Osteoblast (primary cell): ENCODE results near the gene PKP2. TPM values are rescaled to one million over a fixed set of nuclear protein-coding genes. Genes with fewer than 3 reads are reported as not detected.
"Not testable (repeated sequence)": the region's sequence is repeated elsewhere in the genome, so short reads cannot be mapped to it uniquely, and the experiment has no call there.

ENCODE experiments used
- DNase-seq: peaks from one replicate; pipeline ENCODE4 v3.0.0; 2011; ENCODE audit warnings: low spot score, mixed read lengths; ENCODE audit not compliant: insufficient read length; ENCODE audit errors: missing footprints
- H2AFZ ChIP-seq: 2 replicates; pipeline ENCODE4 v1.6.0; 2011; ENCODE audit warnings: mild to moderate bottlenecking, low read length
- H3K27ac ChIP-seq: 2 replicates; pipeline ENCODE4 v1.5.1; 2011; ENCODE audit warnings: mild to moderate bottlenecking, low read depth, low read length, moderate library complexity
- H3K27me3 ChIP-seq: 2 replicates; pipeline ENCODE4 v1.6.0; 2012; ENCODE audit warnings: mild to moderate bottlenecking, control low read depth, inconsistent platforms, low read length, moderate library complexity; ENCODE audit not compliant: insufficient read depth
- H3K36me3 ChIP-seq: 2 replicates; pipeline ENCODE4 v1.5.1; 2011; ENCODE audit warnings: mild to moderate bottlenecking, low read length, control low read depth, moderate library complexity; ENCODE audit not compliant: insufficient read depth
- H3K4me1 ChIP-seq: 2 replicates; pipeline ENCODE4 v1.5.1; 2011; ENCODE audit warnings: mild to moderate bottlenecking, low read length, control low read depth, moderate library complexity; ENCODE audit not compliant: insufficient read depth
- H3K4me2 ChIP-seq: 2 replicates; pipeline ENCODE4 v1.6.0; 2011; ENCODE audit warnings: mild to moderate bottlenecking, low read length; ENCODE audit not compliant: insufficient read depth
- H3K4me3 ChIP-seq: fragments of 200-600 bp; sonication (generic); 3 replicates; pipeline ENCODE4 v1.5.1; 2012; ENCODE audit warnings: mild to moderate bottlenecking, low read length, inconsistent platforms; ENCODE audit not compliant: insufficient read depth
- H3K79me2 ChIP-seq: 2 replicates; pipeline ENCODE4 v1.6.0; 2012; ENCODE audit warnings: mild to moderate bottlenecking, low read length, control low read depth, inconsistent platforms; ENCODE audit not compliant: insufficient read depth
- H3K9me3 ChIP-seq: 2 replicates; pipeline ENCODE4 v1.5.1; 2011; ENCODE audit warnings: low read depth, low read length, control low read depth
- H4K20me1 ChIP-seq: 2 replicates; pipeline ENCODE4 v1.6.0; 2012; ENCODE audit warnings: mild to moderate bottlenecking, low read length, control low read depth; ENCODE audit not compliant: insufficient read depth
- total RNA-seq: library from RNA; depleted of rRNA; stranded (reverse); fragments of >200 nt; gene quantifications from 2 replicates; pipeline ENCODE4 v1.2.3, GENCODE V29; 2012
- TF ChIP-seq, protein P1 (sequence below): IDR thresholded peaks from 2 replicates; pipeline ENCODE4 v1.5.1; 2011; ENCODE audit warnings: mild to moderate bottlenecking, low read depth, low read length, moderate library complexity; ENCODE audit errors: extremely low read depth

PKP2 gene
- total RNA-seq, 1 donor: under 0.01 TPM

DNA sequence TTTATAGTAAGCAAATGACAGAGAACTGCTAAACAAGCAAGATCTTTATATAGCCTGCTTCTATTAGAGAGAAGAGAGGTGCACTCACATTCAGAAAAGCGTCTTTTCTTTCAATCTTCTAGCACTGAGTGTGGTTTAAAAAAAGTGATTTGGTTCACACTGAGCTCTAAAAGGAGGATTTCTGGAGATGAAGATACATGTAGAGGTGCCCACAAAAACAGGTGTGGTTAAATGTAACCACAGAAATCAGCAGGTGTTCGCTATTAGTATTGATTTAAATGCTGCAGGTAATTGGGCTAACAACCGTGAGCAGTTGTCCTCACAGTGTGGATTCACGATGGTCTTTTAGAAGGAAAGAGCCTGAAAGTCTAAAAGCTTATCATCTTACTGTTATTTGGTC lies 10.7 kb downstream of the PKP2 start:
- H4K20me1 ChIP-seq: no peaks in the 10 kb centered on the region

DNA sequence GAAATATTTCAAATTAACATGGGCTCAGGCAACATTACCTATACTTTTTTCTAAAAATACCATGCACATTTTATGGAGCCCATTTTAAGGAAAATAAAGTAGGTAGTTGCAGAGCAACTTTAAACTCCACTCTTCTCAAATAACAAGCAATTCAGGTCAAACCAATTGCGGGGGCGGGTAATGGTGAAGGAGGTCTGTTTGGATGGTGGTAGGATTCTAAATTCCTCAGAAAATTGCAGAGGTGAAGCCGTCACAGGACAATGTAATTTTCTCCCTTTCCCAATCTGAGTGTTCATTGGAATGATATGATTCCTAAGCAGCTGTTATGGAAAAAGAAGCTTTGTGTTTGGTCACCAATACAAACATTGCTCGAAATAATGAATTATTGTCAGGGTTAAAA lies 11.6 kb downstream of the PKP2 start:
- no peak for DNase-seq
- Histone ChIP-seq H3K4me1 (no peaks in the 10 kb centered on the region), H4K20me1 (no peaks in the 10 kb centered on the region), H3K27ac (no peak overlapping the region), H3K4me3 (no peak overlapping the region), H3K36me3 (no peaks in the 10 kb centered on the region), H3K9me3 (no peaks in the 10 kb centered on the region), H3K4me2 (no peak overlapping the region), H3K27me3 (no peaks in the 10 kb centered on the region), H2AFZ (no peak overlapping the region), H3K79me2 (no peaks in the 10 kb centered on the region)
- TF ChIP-seq, protein P1, sequence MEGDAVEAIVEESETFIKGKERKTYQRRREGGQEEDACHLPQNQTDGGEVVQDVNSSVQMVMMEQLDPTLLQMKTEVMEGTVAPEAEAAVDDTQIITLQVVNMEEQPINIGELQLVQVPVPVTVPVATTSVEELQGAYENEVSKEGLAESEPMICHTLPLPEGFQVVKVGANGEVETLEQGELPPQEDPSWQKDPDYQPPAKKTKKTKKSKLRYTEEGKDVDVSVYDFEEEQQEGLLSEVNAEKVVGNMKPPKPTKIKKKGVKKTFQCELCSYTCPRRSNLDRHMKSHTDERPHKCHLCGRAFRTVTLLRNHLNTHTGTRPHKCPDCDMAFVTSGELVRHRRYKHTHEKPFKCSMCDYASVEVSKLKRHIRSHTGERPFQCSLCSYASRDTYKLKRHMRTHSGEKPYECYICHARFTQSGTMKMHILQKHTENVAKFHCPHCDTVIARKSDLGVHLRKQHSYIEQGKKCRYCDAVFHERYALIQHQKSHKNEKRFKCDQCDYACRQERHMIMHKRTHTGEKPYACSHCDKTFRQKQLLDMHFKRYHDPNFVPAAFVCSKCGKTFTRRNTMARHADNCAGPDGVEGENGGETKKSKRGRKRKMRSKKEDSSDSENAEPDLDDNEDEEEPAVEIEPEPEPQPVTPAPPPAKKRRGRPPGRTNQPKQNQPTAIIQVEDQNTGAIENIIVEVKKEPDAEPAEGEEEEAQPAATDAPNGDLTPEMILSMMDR: no peak

More for the DNA sequence above, 10.7 kb downstream of the PKP2 start:
- H3K9me3 ChIP-seq: no peaks in the 10 kb centered on the region
- no peak overlapping the region for H3K4me3 ChIP-seq
- H3K27ac ChIP-seq: no peak overlapping the region
- H3K27me3 ChIP-seq: no peaks in the 10 kb centered on the region
- H3K79me2 ChIP-seq: no peaks in the 10 kb centered on the region
- TF ChIP-seq, protein P1: no peak
- H3K4me2 ChIP-seq: no peak overlapping the region
- no peak overlapping the region for H2AFZ ChIP-seq
- H3K4me1 ChIP-seq: no peaks in the 10 kb centered on the region
- DNase-seq: no peak
- no peaks in the 10 kb centered on the region for H3K36me3 ChIP-seq

DNA sequence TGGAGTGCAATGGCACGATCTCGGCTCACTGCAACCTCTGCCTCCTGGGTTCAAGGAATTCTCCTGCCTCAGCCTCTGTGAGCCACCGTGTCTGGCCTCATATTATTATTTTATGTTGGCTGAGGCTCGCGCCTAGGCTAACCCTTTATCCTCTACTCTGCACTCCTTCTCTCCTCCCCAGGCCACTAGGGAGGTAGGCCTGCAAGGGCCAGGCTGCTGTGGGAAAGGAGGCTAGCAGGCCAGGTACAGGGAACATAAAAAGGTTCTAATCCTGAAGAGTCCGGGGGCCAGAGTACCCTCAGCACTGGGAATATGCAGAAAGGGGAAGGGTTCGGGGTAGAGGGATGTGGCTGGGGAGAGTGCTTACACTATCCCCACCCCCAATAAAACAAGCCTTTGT lies 14.9 kb downstream of the PKP2 start:
- no peak for DNase-seq
- Histone ChIP-seq H3K79me2 (no peaks in the 10 kb centered on the region), H3K4me1 (no peaks in the 10 kb centered on the region), H3K27ac (no peak overlapping the region), H3K9me3 (no peaks in the 10 kb centered on the region), H3K27me3 (no peaks in the 10 kb centered on the region), H2AFZ (no peak overlapping the region), H4K20me1 (no peaks in the 10 kb centered on the region), H3K36me3 (no peaks in the 10 kb centered on the region), H3K4me3 (no peak overlapping the region), H3K4me2 (no peak overlapping the region)
- TF ChIP-seq, protein P1: no peak

DNA sequence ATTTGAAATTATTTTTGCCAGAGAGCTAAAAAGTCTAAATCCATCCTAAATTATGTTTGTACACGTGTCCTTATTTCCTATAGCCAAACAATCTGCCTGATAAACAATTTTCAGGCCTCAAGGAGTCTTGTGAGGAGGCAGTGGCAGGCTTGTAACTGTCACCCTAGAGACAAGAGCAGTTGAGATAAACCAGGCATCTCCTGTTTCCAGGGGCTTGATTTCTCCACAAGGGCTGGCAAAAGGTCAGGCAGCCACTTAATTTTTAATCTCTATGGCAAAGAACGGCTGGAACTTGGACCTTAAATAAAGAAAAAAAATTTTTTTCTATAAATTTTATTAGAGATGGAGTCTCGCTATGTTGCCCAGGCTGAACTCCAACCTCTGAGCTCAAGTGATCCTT lies 15.5 kb downstream of the PKP2 start:
- H3K4me2 ChIP-seq: no peak overlapping the region

DNA sequence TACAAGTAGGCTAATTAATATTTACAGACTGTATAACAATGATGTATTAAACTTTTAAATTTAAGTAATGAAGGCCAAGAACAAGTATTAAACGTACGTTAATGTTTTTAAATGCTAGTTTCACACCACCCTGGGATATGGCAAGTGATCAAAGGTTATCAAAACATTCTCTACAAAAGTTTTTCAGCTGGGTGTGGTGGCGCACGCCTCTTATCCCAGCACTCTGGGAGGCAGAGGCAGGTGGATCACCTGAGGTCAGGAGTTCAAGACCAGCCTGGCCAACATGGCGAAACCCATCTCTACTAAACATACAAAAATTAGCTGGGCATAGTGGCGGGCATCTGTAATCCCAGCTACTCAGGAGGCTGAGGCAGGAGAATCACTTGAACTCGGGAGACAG lies 17.5 kb downstream of the PKP2 start:
- H2AFZ ChIP-seq, DNase-seq, H3K9me3 ChIP-seq, H3K79me2 ChIP-seq, H3K36me3 ChIP-seq, H3K4me3 ChIP-seq, H3K4me2 ChIP-seq, H3K4me1 ChIP-seq, H3K27ac ChIP-seq, H4K20me1 ChIP-seq, H3K27me3 ChIP-seq: not testable (repeated sequence)

More for the DNA sequence above, 15.5 kb downstream of the PKP2 start:
- Histone ChIP-seq H3K4me1 (no peaks in the 10 kb centered on the region), H3K4me3 (no peak overlapping the region), H3K27ac (no peak overlapping the region), H2AFZ (no peak overlapping the region), H3K36me3 (no peaks in the 10 kb centered on the region), H3K9me3 (no peaks in the 10 kb centered on the region), H4K20me1 (no peaks in the 10 kb centered on the region), H3K79me2 (no peaks in the 10 kb centered on the region), H3K27me3 (no peaks in the 10 kb centered on the region)
- TF ChIP-seq, protein P1: no peak
- no peak for DNase-seq
